OCI-LY7 (cell line): Measurements from ENCODE around the gene BNIP1.

Experiments used
- CTCF ChIP-seq: fragments of 200-600 bp; sonication (generic); conservative IDR thresholded peaks from 2 replicates; pipeline ENCODE4 v1.5.1; 2014; ENCODE audit warnings: mild to moderate bottlenecking, antibody characterized with exemption, low read length, moderate library complexity, mixed read lengths
- EZH2phosphoT487 ChIP-seq: fragments of 200-600 bp; sonication (generic); IDR thresholded peaks from 2 replicates; pipeline ENCODE4 v1.6.1; 2018; ENCODE audit warnings: low read depth, borderline replicate concordance, mild to moderate bottlenecking, mixed run types, antibody characterized with exemption, low read length, moderate library complexity, mixed read lengths

GRCh38 chr5:173123416-173123815 lies 20.9 kb upstream of the BNIP1 start:
- TF ChIP-seq CTCF, result no peak
- TF ChIP-seq EZH2phosphoT487, result no peak
